SHP77 (cell line): ENCODE data around the gene PAK1IP1.
"Not testable (repeated sequence)": the region's sequence is repeated elsewhere in the genome, so short reads cannot be mapped to it uniquely, and the experiment has no call there.

Experiments used
- DNase-seq, 2 experiments: peaks; one replicate each; lab custom pipeline; 2025; lab: John Stamatoyannopoulos, UW

Gene PAK1IP1

GRCh38 chr6:10692965-10693538 is 1.7 kb upstream of the PAK1IP1 start:
- DNase-seq = no peak

- peak in 1 of 2 experiments; percentile 9 for DNase-seq
Observed at GRCh38 chr6:10695086-10695657, 400 bp downstream of the PAK1IP1 start.

- no peak for DNase-seq
Observed at GRCh38 chr6:10696655-10697054, 1.9 kb downstream of the PAK1IP1 start.

GRCh38 chr6:10713962-10714361 is 19.2 kb downstream of the PAK1IP1 start:
- no peak for DNase-seq

- DNase-seq = peak; percentile 11 to 17
Observed at GRCh38 chr6:10719296-10719963, 24.7 kb downstream of the PAK1IP1 start.

GRCh38 chr6:10719964-10720264 is 25.1 kb downstream of the PAK1IP1 start:
- DNase-seq = no peak

GRCh38 chr6:10720265-10720959 is 25.6 kb downstream of the PAK1IP1 start:
- DNase-seq = peak; percentile 20 to 53

GRCh38 chr6:10720960-10721849 is 26.4 kb downstream of the PAK1IP1 start:
- peak; percentile 73 to 80 for DNase-seq

- peak in 1 of 2 experiments; percentile 25 for DNase-seq
Observed at GRCh38 chr6:10721850-10722569, 27.2 kb downstream of the PAK1IP1 start.

- DNase-seq = no peak
Observed at GRCh38 chr6:10722570-10722819, 27.7 kb downstream of the PAK1IP1 start.

- DNase-seq = peak; percentile 96 to 97
Observed at GRCh38 chr6:10722820-10723566, 28.2 kb downstream of the PAK1IP1 start, which contains the start of gene TMEM14C. TSS of gene TMEM14C (plus strand) at chr6:10723070. CDS start at chr6:10724614, 1,544 bp downstream.

- DNase-seq = no peak
Observed at GRCh38 chr6:10723567-10723881, 28.8 kb downstream of the PAK1IP1 start.

GRCh38 chr6:10725044-10725443 is 30.3 kb downstream of the PAK1IP1 start:
- DNase-seq = no peak

- no peak for DNase-seq
Observed at GRCh38 chr6:10725716-10726115, 30.9 kb downstream of the PAK1IP1 start.

- no peak for DNase-seq
Observed at GRCh38 chr6:10730254-10730653, 35.5 kb downstream of the PAK1IP1 start.

- no peak for DNase-seq
Observed at GRCh38 chr6:10733151-10733715, 38.5 kb downstream of the PAK1IP1 start.

- DNase-seq = no peak
Observed at GRCh38 chr6:10733863-10734262, 39.1 kb downstream of the PAK1IP1 start.

GRCh38 chr6:10736731-10737130 is 42.0 kb downstream of the PAK1IP1 start:
- no peak for DNase-seq

GRCh38 chr6:10740061-10740460 is 45.3 kb downstream of the PAK1IP1 start:
- no peak for DNase-seq

- not testable (repeated sequence) for DNase-seq
Observed at GRCh38 chr6:10741643-10742042, 46.9 kb downstream of the PAK1IP1 start.

GRCh38 chr6:10742251-10742650 is 47.5 kb downstream of the PAK1IP1 start:
- no peak for DNase-seq
